Omental fat pad (tissue), 4 donors: ENCODE data around the gene FBP1. TPM values are rescaled to one million over a fixed set of nuclear protein-coding genes. Genes with fewer than 3 reads are reported as not detected.

Source experiments
- ATAC-seq: fragments of 150-250 bp; one replicate; pipeline ENCODE4 v1.9.1; 2016; ENCODE audit warnings: mild to moderate bottlenecking, moderate library complexity; ENCODE audit not compliant: low FRiP score
- DNase-seq: peaks from one replicate; pipeline ENCODE4 v3.0.0-alpha.2; 2019; ENCODE audit warnings: low spot score
- CTCF ChIP-seq, 3 donors: fragments of 450-650 bp; IDR thresholded peaks; one replicate each; pipeline ENCODE4 v1.5.1; 2016 to 2017; ENCODE audit warnings: antibody characterized with exemption in 3 of 3, mild to moderate bottlenecking in 3 of 3, moderate library complexity in 2 of 3
- total RNA-seq, 4 donors: library from RNA; depleted of rRNA; stranded (reverse); fragments of >200 nt; gene quantifications; one replicate each; pipeline ENCODE4 v1.1.0, GENCODE V29; 2016

Gene FBP1
- total RNA-seq, 4 donors from 2014 or later: 6.9 to 98.5 (median 10.3) TPM

- DNase-seq (no peak), ATAC-seq (peak; percentile 27)
- TF ChIP-seq CTCF (IDR thresholded peaks at IDR 0.05): no peak
These were observed 29.2 kb upstream of the FBP1 start for GRCh38 chr9:94668418-94668927.

GRCh38 chr9:94666364-94667099 is 27.2 kb upstream of the FBP1 start:
- no peak for TF ChIP-seq CTCF (IDR thresholded peaks at IDR 0.05)
- ATAC-seq (no peak), DNase-seq (no peak)

GRCh38 chr9:94665613-94666012 is 26.3 kb upstream of the FBP1 start:
- no peak for ATAC-seq
- no peak for TF ChIP-seq CTCF (IDR thresholded peaks at IDR 0.05)
- DNase-seq: no peak

DNA sequence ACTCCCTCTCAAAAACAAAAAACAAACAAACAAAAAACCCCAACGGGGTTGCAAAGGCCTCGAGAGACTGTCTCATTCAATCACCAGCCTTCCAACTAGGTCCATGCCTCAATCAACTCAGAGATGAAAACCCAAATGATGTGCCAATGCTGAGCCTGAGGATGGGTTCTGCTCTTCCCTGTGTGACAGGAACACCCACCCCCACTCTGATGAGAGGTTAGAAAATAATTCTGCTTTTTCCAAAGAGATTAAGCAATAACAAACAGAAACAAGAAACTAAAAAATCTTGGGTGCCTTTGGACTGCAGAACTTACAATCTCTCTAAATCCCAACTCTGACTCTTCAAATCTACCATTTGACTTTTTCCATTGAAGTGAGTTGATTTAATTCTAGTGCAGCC is 25.5 kb upstream of the FBP1 start:
- DNase-seq (no peak), ATAC-seq (no peak)
- TF ChIP-seq CTCF (IDR thresholded peaks at IDR 0.05): no peak

DNA sequence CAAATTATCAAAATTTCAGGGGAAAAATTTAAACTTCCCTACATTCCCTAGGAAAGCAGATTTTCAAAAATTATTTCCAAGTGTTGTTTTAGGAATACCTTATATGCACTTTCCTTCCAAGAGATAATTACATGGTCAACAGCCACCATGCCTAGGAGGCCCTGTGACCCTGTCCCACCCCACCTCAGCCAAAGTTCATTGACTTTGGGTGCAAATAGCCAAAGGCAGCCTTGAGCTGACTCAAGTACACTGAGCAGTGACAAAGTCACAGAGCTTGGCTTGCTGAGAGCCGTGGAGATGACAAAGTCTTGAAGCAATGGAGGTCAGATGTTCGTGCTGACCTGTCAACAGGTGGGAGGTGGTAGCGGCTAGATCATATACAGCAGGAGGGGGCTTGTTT is 24.3 kb upstream of the FBP1 start:
- ATAC-seq (no peak), DNase-seq (no peak)
- no peak for TF ChIP-seq CTCF (IDR thresholded peaks at IDR 0.05)

GRCh38 chr9:94663140-94663539 is 23.8 kb upstream of the FBP1 start:
- DNase-seq: no peak
- no peak for TF ChIP-seq CTCF (IDR thresholded peaks at IDR 0.05)

More at GRCh38 chr9:94663140-94663539, 23.8 kb upstream of the FBP1 start:
- ATAC-seq: no peak
